Measurements from ENCODE around the gene FZR1. TPM values are rescaled to one million over a fixed set of nuclear protein-coding genes. Genes with fewer than 3 reads are reported as not detected.

Gene FZR1
- total RNA-seq, result 20.7 TPM
- long read RNA-seq, full-length matches to known transcripts, result 56 of 76 reads
- long read RNA-seq, partial matches to known transcripts, result 14 of 76 reads
- long read RNA-seq, other reads (novel, unspliced or antisense), result 6 of 76 reads

DNA sequence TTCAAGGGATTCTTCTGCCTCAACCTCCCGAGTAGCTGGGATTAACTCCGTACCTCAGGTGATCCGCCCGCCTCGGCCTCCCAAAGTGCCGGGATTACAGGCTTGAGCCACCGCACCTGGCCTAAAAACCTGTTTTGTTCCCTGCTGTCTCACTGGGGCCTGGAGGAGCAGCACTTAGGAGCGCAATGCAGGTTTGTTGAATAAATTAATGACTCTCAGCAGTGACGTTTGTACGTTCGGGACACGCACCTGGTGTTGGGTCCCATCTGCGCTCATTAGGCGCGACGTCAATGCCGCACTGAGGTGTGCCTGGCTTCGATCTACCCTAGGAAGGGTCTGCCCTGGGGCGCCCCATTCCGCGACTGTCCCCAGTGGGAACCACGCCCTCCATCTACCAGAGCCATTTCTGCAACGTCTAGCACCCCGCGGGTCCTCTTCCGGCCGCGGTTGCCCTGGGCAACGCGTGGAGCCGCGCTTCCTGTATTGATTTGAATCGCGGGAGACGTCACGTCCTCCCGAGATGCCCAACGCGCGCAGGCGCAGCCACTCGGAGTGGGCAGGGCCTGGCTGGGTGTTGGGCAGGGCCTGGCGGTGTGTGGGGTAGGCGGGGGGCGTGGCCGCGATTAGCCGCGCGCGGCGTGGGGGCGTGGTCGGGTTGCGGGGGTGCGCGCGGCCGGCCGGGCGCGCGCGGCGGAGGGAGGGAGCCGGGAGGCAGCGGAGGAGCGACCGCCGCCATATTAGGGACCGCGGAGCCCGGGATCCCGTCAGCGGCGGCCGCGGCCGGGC lies at the start of gene FZR1:
FZR1 (plus strand) TSS at position 714 of the 786 bp plus-strand sequence. CDS start 16,679 bp downstream, outside the sequence.
- intact Hi-C loops (cut with micrococcal nuclease), result no loop called here
- Histone ChIP-seq H3K27me3 (ENCODE audit: low read depth) (no peaks in the 10 kb centered on the region), H3K9me3 (replicated peaks) (no peaks in the 10 kb centered on the region), H3K27ac (replicated peaks) (peak within 1 kb of the TSS; percentile 89), H3K36me3 (peaks cover 7% of the 10 kb centered on the region), H3K4me1 (peaks cover 42% of the 10 kb centered on the region), H3K4me3 (peak within 1 kb of the TSS; percentile 99)
- DNase-seq, result peak; percentile 99
- TF ChIP-seq, protein P1, sequence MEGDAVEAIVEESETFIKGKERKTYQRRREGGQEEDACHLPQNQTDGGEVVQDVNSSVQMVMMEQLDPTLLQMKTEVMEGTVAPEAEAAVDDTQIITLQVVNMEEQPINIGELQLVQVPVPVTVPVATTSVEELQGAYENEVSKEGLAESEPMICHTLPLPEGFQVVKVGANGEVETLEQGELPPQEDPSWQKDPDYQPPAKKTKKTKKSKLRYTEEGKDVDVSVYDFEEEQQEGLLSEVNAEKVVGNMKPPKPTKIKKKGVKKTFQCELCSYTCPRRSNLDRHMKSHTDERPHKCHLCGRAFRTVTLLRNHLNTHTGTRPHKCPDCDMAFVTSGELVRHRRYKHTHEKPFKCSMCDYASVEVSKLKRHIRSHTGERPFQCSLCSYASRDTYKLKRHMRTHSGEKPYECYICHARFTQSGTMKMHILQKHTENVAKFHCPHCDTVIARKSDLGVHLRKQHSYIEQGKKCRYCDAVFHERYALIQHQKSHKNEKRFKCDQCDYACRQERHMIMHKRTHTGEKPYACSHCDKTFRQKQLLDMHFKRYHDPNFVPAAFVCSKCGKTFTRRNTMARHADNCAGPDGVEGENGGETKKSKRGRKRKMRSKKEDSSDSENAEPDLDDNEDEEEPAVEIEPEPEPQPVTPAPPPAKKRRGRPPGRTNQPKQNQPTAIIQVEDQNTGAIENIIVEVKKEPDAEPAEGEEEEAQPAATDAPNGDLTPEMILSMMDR (IDR thresholded peaks at IDR 0.05; ENCODE audit: borderline replicate concordance), result no peak

DNA sequence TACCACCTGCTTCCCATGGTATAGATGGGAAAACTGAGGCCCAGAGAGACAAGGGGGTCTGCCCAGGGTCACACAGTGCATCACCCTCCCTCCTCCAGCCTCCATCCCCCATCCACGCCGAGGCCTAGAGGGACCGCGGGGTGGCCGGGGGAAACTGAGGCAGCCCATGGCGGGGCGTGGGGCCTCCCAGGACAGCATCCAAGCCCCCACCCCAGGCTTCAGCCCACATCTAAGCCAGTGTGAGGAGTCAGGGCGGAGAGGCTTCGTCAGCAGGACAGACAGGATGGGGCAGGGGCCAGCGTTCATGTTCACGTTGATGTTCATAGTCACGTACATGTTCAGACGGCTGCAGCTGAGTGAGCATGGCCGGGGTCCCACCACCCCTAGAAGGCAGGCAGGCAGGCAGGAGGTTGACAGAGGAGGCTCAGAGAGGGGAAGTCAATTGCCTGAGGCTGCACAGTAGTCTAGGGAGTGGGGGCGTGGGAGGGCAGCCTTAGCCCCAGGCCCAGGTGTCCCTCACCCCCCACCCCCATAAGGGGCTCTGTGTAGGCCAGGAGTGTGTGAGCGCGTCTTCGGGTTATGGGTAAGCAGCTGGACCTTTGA lies 49.1 kb upstream of the FZR1 start:
- intact Hi-C loops (cut with micrococcal nuclease), result no loop called here
- TF ChIP-seq, protein P1 (IDR thresholded peaks at IDR 0.05; ENCODE audit: borderline replicate concordance), result no peak
- no peak for DNase-seq
- Histone ChIP-seq H3K9me3 (replicated peaks) (no peaks in the 10 kb centered on the region), H3K27me3 (ENCODE audit: low read depth) (no peaks in the 10 kb centered on the region), H3K36me3 (peaks cover 64% of the 10 kb centered on the region), H3K4me3 (no peak overlapping the region), H3K27ac (replicated peaks) (peak overlapping the region; percentile 90), H3K4me1 (peaks cover 44% of the 10 kb centered on the region)

GRCh38 chr19:3457528-3458228 lies 48.4 kb upstream of the FZR1 start:
- H3K4me1 ChIP-seq, result peaks cover 44% of the 10 kb centered on the region
- no peaks in the 10 kb centered on the region for H3K27me3 ChIP-seq (ENCODE audit: low read depth)
- H3K9me3 ChIP-seq (replicated peaks), result no peaks in the 10 kb centered on the region
- peak overlapping the region; percentile 90 for H3K27ac ChIP-seq (replicated peaks)
- intact Hi-C loops (cut with micrococcal nuclease), result no loop called here
- TF ChIP-seq, protein P1 (IDR thresholded peaks at IDR 0.05; ENCODE audit: borderline replicate concordance), result no peak
- DNase-seq, result peak; percentile 33
- H3K36me3 ChIP-seq, result peaks cover 62% of the 10 kb centered on the region
- H3K4me3 ChIP-seq, result no peak overlapping the region

GRCh38 chr19:3458229-3459088 lies 47.7 kb upstream of the FZR1 start:
- Histone ChIP-seq H3K36me3 (peaks cover 62% of the 10 kb centered on the region), H3K4me3 (peak overlapping the region; percentile 44), H3K4me1 (peaks cover 44% of the 10 kb centered on the region), H3K9me3 (replicated peaks) (no peaks in the 10 kb centered on the region), H3K27me3 (ENCODE audit: low read depth) (no peaks in the 10 kb centered on the region), H3K27ac (replicated peaks) (peak overlapping the region; percentile 90)
- TF ChIP-seq, protein P1 (IDR thresholded peaks at IDR 0.05; ENCODE audit: borderline replicate concordance), result no peak
- intact Hi-C loops (cut with micrococcal nuclease), result no loop called here
- no peak for DNase-seq

Data from left ventricle myocardium inferior (tissue), 1 donor.